LNCAP (cell line): Measurements from ENCODE around the gene KLHL34.

ENCODE experiments used
- TF ChIP-seq, protein P1 (sequence below): fragments of 450-650 bp; IDR thresholded peaks from 2 replicates; pipeline ENCODE4 v1.5.1; 2017; ENCODE audit warnings: mild to moderate bottlenecking

The KLHL34 gene

DNA sequence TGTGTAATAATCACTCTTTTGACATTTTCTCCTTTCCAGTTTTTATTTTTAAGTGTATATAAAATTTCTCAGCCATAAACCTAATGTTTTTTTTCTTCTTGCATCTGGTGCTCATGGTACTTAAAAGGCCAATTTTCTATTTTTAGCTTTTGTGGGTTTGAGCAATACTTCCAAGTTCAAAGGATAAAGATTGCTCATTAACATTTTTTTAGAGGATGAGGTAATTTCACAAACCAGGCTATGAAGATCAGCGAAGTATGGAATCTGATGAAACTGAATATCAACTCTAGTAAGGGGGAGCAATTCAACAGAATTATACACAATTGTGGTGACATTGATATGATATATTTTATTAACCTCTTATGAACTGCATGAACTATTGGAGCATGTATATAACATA lies 25.8 kb upstream of the KLHL34 start:
- TF ChIP-seq, protein P1, sequence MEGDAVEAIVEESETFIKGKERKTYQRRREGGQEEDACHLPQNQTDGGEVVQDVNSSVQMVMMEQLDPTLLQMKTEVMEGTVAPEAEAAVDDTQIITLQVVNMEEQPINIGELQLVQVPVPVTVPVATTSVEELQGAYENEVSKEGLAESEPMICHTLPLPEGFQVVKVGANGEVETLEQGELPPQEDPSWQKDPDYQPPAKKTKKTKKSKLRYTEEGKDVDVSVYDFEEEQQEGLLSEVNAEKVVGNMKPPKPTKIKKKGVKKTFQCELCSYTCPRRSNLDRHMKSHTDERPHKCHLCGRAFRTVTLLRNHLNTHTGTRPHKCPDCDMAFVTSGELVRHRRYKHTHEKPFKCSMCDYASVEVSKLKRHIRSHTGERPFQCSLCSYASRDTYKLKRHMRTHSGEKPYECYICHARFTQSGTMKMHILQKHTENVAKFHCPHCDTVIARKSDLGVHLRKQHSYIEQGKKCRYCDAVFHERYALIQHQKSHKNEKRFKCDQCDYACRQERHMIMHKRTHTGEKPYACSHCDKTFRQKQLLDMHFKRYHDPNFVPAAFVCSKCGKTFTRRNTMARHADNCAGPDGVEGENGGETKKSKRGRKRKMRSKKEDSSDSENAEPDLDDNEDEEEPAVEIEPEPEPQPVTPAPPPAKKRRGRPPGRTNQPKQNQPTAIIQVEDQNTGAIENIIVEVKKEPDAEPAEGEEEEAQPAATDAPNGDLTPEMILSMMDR: no peak

DNA sequence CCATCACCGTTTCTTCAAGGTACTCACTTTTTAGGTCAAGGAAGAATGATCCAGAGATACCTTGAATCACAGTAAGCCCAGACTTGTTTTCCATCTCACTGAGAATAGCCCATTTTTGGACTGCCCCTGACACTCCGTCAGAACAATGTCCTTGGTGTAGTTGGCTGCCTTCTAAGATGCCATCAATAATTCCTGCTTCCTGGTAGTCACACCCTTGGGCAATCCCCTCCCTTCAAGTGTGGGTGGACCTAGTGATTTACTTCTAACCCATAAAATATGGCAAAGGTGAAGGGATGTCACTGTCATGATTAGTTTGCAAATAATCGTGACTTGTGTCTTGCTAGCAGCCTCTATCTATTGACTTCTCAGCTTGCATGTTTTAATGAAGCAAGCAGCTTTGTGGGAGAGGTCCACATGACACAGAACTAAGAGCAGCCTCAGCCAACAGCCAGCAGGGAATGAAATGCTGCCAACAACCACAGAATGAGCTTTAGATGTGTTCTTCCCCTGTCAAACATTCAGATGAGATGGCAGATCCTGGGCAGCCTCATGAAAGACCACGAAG lies 20.0 kb upstream of the KLHL34 start:
- TF ChIP-seq, protein P1: no peak

DNA sequence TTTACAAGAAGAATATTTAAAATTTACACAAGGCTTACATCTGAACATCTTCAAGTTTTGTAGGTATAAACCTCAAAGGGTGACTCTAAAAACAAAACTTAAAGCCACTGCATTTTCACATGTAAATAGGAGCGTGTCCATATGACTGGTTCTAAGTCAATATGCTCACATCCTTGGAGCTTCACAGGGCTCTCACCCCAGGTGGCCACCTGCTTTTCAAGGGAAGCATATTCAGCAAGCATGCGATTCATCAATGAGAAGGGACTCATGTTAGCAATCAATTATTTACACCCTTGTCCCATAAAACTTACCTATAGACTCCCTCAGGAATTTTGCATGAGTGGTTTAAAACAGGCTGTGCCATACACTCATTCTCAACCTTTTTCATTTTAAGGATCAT lies 17.8 kb upstream of the KLHL34 start:
- TF ChIP-seq, protein P1: no peak

DNA sequence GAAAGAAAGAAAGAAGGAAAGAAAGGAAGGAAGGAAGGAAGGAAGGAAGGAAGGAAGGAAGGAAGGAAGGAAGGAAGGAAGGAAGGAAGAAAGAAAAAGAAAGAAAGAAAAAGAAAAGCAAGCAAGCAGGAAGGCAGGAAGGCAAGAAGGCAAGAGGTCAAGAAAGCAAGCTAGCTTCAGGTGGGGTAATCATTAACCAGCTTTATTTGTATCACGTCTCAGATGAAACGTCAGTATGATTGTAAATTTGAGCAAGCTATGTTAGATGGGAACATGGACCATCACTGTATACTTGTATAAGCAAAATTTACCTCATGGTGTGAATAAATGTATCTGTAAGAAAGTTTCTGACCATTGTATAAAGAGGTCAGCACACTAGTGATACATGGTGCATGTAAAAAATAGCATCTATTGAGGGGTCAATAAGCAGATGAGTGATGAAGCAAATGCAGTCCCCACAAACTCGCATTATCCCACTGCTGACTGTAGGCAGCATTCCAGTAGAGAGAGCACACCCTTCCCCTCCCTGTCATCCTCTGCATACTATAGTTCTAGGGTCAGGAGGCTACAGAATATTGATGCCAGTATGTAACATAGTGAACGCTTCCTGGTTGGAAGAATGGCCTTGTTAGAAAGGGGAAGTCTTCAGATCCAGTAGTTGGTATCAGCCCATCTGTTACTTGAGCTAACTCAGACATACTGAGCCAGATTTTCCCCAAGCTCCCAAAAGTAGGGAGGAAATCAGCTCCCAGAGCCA lies 16.5 kb upstream of the KLHL34 start:
- TF ChIP-seq, protein P1: no peak

DNA sequence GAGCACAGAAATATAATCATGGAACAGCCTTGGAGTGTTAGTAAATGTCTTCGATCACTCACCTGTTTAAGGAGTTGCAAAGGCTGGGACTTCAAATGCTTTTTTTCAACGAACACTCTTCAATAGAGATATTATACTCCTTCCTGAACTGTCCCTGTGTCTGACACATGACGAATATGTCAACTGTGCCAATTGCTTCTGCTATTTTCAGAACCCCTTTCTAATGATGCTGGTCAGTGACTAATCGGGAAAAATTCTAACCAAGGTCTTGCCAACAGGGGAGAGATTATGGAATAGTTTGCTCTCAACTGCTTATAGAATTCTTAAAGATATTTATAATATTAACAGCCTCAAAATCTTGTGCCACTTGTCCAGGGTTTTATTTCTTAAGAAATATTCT lies 8.5 kb upstream of the KLHL34 start:
- TF ChIP-seq, protein P1: no peak

DNA sequence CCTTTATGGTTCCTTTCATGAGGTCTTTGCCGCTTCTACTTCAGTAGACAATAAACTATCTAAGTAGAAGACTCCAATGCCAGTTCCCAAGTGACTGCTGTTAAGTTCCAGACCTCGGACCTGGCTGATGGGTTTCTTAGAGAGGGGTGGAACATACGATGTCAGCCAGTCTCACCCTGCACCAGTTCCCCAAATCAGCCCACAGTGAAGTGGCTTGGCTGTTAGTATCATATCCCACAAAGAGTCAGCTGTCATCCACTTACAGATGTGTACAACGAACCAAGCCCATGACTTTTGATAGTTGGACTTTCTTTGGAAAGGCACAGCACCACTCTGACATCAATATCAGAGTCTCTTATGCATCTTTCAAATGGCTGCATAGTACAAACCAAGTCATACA lies 8.1 kb upstream of the KLHL34 start:
- TF ChIP-seq, protein P1: no peak

DNA sequence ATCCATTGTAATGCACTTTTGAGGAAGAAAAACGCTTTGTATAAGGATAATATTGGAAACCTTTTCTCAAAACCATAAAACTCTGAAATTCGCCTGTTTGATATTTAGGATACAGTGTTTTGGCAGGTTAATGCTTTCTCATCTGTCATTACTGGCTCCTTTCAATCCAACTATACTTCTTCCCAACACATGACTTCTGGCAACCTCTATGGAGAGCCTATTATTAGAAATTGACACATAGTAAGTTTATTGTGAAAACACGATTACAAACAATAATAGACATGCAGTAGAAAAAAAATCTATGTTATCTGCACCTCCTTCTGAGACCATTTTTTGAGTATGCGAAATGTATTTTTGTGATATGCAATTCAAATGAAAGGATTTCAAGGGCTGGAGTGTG lies 4.6 kb upstream of the KLHL34 start:
- TF ChIP-seq, protein P1: no peak

DNA sequence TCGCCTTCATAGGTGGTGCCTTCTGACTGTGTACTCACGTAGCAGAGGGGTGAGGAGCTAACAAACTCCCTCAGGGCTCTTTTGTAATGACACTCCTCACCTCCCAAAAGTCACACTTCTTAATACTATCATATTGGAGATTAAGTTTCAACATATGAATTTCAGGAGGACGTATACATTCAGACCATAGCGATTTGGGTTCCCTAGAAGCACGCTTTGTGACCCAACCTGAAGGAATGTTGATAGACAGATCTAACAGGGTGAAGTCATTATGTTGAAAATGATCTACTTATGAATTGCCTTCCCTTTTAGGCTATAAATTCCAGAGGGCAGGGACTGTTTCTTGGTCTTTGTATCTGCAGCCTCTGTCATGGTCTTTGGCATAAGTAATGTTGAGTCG lies 3.2 kb upstream of the KLHL34 start:
- TF ChIP-seq, protein P1: no peak
